HCT116 (cell line): ENCODE data around the gene HPS1.

Experiments used
- EZH2 ChIP-seq: fragments of 200-600 bp; sonication (generic); IDR thresholded peaks from 2 replicates; pipeline ENCODE4 v1.6.1; 2017; ENCODE audit warnings: antibody characterized with exemption, mixed run types
- EZH2phosphoT487 ChIP-seq: fragments of 200-600 bp; IDR thresholded peaks from 2 replicates; pipeline ENCODE4 v1.6.1; 2018; ENCODE audit warnings: antibody characterized with exemption, borderline replicate concordance
- JUND ChIP-seq: IDR thresholded peaks from 2 replicates; pipeline ENCODE4 v1.6.1; 2012
- POLR2A ChIP-seq: IDR thresholded peaks from 2 replicates; pipeline ENCODE4 v1.7.0; 2011; ENCODE audit warnings: borderline replicate concordance; ENCODE audit not compliant: insufficient read depth, insufficient read length; ENCODE audit errors: extremely low read depth
- RAD21 ChIP-seq: IDR thresholded peaks from 2 replicates; pipeline ENCODE4 v1.6.1; 2012; ENCODE audit warnings: low read depth, mild to moderate bottlenecking
- REST ChIP-seq: IDR thresholded peaks from 2 replicates; pipeline ENCODE4 v1.6.1; 2012; ENCODE audit warnings: low read depth
- YY1 ChIP-seq: IDR thresholded peaks from 2 replicates; pipeline ENCODE4 v1.6.1; 2011; ENCODE audit warnings: low read length, low read depth, moderate library complexity, mild to moderate bottlenecking; ENCODE audit not compliant: insufficient replicate concordance; ENCODE audit errors: extremely low read depth
- ZBTB33 ChIP-seq: IDR thresholded peaks from 2 replicates; pipeline ENCODE4 v1.6.1; 2011; ENCODE audit warnings: mild to moderate bottlenecking, low read length, moderate library complexity; ENCODE audit not compliant: insufficient replicate concordance; ENCODE audit errors: extremely low read depth
- ZNF274 ChIP-seq: fragments of 200-500 bp; sonication (Bioruptor generic); IDR thresholded peaks from 2 replicates; pipeline ENCODE4 v1.6.1; 2014; ENCODE audit warnings: mild to moderate bottlenecking, low read depth, low read length, inconsistent platforms
- TF ChIP-seq, protein P1 (sequence below), 3 experiments: fragments of 200-600 bp in 1 of 3; sonication (generic) in 1 of 3; IDR thresholded peaks in 2 of 3; conservative IDR thresholded peaks in 1 of 3; 2 replicates each; pipeline ENCODE4 v1.5.1; 2012 to 2017; ENCODE audit warnings: low read depth in 2 of 3, low read length in 2 of 3, antibody characterized with exemption in 1 of 3, borderline replicate concordance in 1 of 3, control low read depth in 1 of 3, mild to moderate bottlenecking in 1 of 3, mixed read lengths in 1 of 3, mixed run types in 1 of 3, moderate library complexity in 1 of 3; ENCODE audit not compliant: insufficient read depth in 1 of 3

GRCh38 chr10:98485959-98486358, 39.2 kb upstream of the HPS1 start:
- TF ChIP-seq EZH2phosphoT487 (no peak), ZNF274 (no peak), EZH2 (no peak), ZBTB33 (no peak), RAD21 (no peak), YY1 (no peak), POLR2A (no peak), JUND (no peak), REST (no peak)
- TF ChIP-seq, protein P1, sequence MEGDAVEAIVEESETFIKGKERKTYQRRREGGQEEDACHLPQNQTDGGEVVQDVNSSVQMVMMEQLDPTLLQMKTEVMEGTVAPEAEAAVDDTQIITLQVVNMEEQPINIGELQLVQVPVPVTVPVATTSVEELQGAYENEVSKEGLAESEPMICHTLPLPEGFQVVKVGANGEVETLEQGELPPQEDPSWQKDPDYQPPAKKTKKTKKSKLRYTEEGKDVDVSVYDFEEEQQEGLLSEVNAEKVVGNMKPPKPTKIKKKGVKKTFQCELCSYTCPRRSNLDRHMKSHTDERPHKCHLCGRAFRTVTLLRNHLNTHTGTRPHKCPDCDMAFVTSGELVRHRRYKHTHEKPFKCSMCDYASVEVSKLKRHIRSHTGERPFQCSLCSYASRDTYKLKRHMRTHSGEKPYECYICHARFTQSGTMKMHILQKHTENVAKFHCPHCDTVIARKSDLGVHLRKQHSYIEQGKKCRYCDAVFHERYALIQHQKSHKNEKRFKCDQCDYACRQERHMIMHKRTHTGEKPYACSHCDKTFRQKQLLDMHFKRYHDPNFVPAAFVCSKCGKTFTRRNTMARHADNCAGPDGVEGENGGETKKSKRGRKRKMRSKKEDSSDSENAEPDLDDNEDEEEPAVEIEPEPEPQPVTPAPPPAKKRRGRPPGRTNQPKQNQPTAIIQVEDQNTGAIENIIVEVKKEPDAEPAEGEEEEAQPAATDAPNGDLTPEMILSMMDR (IDR thresholded peaks at IDR 0.05 in 2 of 3, conservative IDR thresholded peaks at IDR 0.05 in 1 of 3; ENCODE audit: borderline replicate concordance in 1 of 3, insufficient read depth in 1 of 3, low read depth in 2 of 3, low read length in 2 of 3) = no peak
